ENCODE results near the gene CCDC142. TPM values are rescaled to one million over a fixed set of nuclear protein-coding genes. Genes with fewer than 3 reads are reported as not detected.

Gene CCDC142
- total RNA-seq, 2 donors from 2014 or later, result 20.5 to 39.2 TPM

GRCh38 chr2:74439373-74439772 lies 43.4 kb downstream of the CCDC142 start:
- peak overlapping the region in 3 of 4 donors; percentile 96 to 98 (median 97) for H3K27ac ChIP-seq
- no peak overlapping the region for H3K4me3 ChIP-seq
- no peak for DNase-seq
- H3K9me3 ChIP-seq, result no peaks in the 10 kb centered on the region
- no peaks in the 10 kb centered on the region for H3K27me3 ChIP-seq
- intact Hi-C loops (cut with DNase I), result no loop called here
- H3K4me1 ChIP-seq, result peaks cover 39% of the 10 kb centered on the region
- ATAC-seq, result no peak
- TF ChIP-seq POLR2A (IDR thresholded peaks at IDR 0.05), result no peak
- TF ChIP-seq, protein P1, sequence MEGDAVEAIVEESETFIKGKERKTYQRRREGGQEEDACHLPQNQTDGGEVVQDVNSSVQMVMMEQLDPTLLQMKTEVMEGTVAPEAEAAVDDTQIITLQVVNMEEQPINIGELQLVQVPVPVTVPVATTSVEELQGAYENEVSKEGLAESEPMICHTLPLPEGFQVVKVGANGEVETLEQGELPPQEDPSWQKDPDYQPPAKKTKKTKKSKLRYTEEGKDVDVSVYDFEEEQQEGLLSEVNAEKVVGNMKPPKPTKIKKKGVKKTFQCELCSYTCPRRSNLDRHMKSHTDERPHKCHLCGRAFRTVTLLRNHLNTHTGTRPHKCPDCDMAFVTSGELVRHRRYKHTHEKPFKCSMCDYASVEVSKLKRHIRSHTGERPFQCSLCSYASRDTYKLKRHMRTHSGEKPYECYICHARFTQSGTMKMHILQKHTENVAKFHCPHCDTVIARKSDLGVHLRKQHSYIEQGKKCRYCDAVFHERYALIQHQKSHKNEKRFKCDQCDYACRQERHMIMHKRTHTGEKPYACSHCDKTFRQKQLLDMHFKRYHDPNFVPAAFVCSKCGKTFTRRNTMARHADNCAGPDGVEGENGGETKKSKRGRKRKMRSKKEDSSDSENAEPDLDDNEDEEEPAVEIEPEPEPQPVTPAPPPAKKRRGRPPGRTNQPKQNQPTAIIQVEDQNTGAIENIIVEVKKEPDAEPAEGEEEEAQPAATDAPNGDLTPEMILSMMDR (IDR thresholded peaks at IDR 0.05), result no peak
- 13 to 26% methylated on average over 3 of the region's 3 CpGs for WGBS, 2 donors
- no peaks in the 10 kb centered on the region for H3K36me3 ChIP-seq (replicated peaks in 1 of 2; ENCODE audit: insufficient read depth in 1 of 2, low read depth in 2 of 2)

DNA sequence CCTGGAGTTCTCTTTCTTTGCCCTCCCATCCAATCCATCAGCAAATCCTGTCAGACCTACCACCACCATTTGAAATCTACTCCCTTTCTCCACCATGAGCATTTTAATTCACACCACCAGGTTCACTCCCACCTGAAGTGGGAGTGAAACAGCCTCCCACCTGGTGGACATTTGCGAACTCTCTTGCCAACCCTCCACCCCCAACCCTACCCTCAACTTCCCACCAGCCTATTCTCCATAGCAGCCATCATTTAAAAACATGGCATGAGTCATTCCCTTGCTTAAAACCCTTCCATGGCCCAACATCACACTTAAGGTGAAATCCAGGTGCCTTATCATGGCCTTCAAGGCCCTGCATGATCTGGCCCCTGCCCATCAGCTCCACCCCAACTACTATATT lies 44.5 kb downstream of the CCDC142 start:
- DNase-seq (no peak), ATAC-seq (no peak)
- Histone ChIP-seq H3K4me1 (peaks cover 39% of the 10 kb centered on the region), H3K27ac (no peak overlapping the region), H3K27me3 (no peaks in the 10 kb centered on the region), H3K4me3 (no peak overlapping the region), H3K9me3 (no peaks in the 10 kb centered on the region), H3K36me3 (replicated peaks in 1 of 2; ENCODE audit: insufficient read depth in 1 of 2, low read depth in 2 of 2) (no peaks in the 10 kb centered on the region)
- intact Hi-C loops (cut with DNase I), result no loop called here
- WGBS, 2 donors, result 87 to 100% methylated on average over 1 of the region's 1 CpG
- no peak for TF ChIP-seq POLR2A (IDR thresholded peaks at IDR 0.05)
- TF ChIP-seq, protein P1 (IDR thresholded peaks at IDR 0.05), result no peak

DNA sequence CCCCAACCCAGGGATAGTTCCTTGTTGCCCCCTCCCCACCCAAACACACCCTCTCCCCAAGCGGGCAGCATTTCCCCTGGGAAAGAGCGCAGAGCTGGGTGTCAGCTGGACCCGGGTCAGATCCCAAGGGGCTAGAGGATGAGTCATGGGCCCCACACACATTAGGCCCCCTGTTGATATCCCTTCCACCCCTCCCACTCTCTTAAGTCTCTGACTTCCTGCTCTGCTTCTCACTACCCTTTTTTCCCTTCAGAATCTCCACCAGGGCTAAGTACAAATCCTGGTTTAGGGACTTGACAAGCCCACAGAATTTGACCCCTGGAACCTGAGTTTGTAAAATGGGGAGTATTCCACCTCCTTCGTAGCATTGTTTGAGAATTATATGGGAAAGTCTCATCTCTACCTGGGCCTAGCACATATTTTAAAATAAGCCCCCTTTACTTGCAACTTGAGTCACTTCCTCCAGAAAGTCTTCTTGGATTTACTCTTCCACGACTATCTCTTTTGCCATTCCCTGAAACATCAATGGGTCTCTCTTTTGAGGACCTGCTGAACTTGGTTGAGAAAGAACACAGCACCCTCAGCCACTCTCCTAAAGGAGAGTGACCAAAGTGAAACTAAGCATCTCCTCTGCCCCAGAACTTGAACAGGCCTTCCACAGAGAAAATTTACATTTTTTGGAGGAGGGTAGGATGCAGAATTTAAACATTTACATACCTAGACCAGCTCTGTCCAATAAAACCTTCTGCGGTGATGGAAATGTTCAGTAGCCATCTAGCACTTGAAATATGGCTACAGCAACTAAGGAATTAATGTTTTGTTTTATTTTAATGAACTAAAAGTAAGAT lies 45.7 kb downstream of the CCDC142 start:
- Histone ChIP-seq H3K27ac (no peak overlapping the region), H3K4me1 (peaks cover 32% of the 10 kb centered on the region), H3K4me3 (no peak overlapping the region), H3K9me3 (no peaks in the 10 kb centered on the region), H3K36me3 (replicated peaks in 1 of 2; ENCODE audit: insufficient read depth in 1 of 2, low read depth in 2 of 2) (peaks cover 0 to 3% of the 10 kb centered on the region in 2 donors), H3K27me3 (no peaks in the 10 kb centered on the region)
- intact Hi-C loops (cut with DNase I), result no loop called here
- ATAC-seq (no peak), DNase-seq (no peak)
- WGBS, 2 donors, result 65 to 77% methylated on average over 6 of the region's 6 CpGs
- TF ChIP-seq POLR2A (IDR thresholded peaks at IDR 0.05), result no peak
- TF ChIP-seq, protein P1 (IDR thresholded peaks at IDR 0.05), result no peak

- WGBS, 2 donors, result 72 to 83% methylated on average over 12 to 30 of the region's 43 CpGs
- Histone ChIP-seq H3K4me1 (peaks cover 32% of the 10 kb centered on the region), H3K27ac (no peak overlapping the region), H3K27me3 (no peaks in the 10 kb centered on the region), H3K4me3 (no peak overlapping the region), H3K9me3 (no peaks in the 10 kb centered on the region), H3K36me3 (replicated peaks in 1 of 2; ENCODE audit: insufficient read depth in 1 of 2, low read depth in 2 of 2) (peaks cover 0 to 9% of the 10 kb centered on the region in 2 donors)
- ATAC-seq, result no peak
- TF ChIP-seq, protein P1 (IDR thresholded peaks at IDR 0.05), result no peak
- TF ChIP-seq POLR2A (IDR thresholded peaks at IDR 0.05), result no peak
- intact Hi-C loops (cut with DNase I), result no loop called here
- DNase-seq, result no peak
These were observed 46.5 kb downstream of the CCDC142 start for GRCh38 chr2:74436111-74436805.

Measured in body of pancreas (tissue), 4 donors.